K562 (cell line): ENCODE data around the gene MMEL1. TPM values are rescaled to one million over a fixed set of nuclear protein-coding genes. Genes with fewer than 3 reads are reported as not detected.

Experiments
- BRF1 ChIP-seq: IDR thresholded peaks from 3 replicates; pipeline ENCODE4 v1.6.1; 2011; ENCODE audit warnings: borderline replicate concordance, mild to moderate bottlenecking; ENCODE audit not compliant: insufficient read length; ENCODE audit errors: extremely low read depth
- ELF4 ChIP-seq: fragments of 450-650 bp; formaldehyde crosslinking; IDR thresholded peaks from 2 replicates; pipeline ENCODE4 v1.4.0; 2022; ENCODE audit warnings: missing genetic modification characterization
- MCM2 ChIP-seq: fragments of 450-650 bp; IDR thresholded peaks from 2 replicates; pipeline ENCODE4 v1.6.1; 2017; ENCODE audit warnings: low read depth, mild to moderate bottlenecking
- NFE2L1 ChIP-seq: fragments of 450-650 bp; IDR thresholded peaks from 2 replicates; pipeline ENCODE4 v1.6.1; 2016; ENCODE audit warnings: missing genetic modification characterization, low read depth, mild to moderate bottlenecking, missing compliant biosample characterization, moderate library complexity, borderline replicate concordance
- ZBTB5 ChIP-seq: fragments of 450-650 bp; IDR thresholded peaks from 2 replicates; pipeline ENCODE4 v1.6.1; 2017; ENCODE audit warnings: antibody characterized with exemption
- ZNF197 ChIP-seq: fragments of 200-800 bp; sonication (Bioruptor generic); IDR thresholded peaks from 2 replicates; pipeline ENCODE4 v1.6.1; 2016; ENCODE audit warnings: low read depth, missing genetic modification characterization, missing compliant biosample characterization
- ZNF77 ChIP-seq: fragments of 250-450 bp; sonication (Bioruptor Pico); IDR thresholded peaks from 2 replicates; pipeline ENCODE4 v1.5.0; 2020
- polyA plus RNA-seq, 8 experiments: library from polyadenylated mRNA; depleted of rRNA in 4 of 8; stranded (reverse) in 5 of 8; unstranded in 3 of 8; fragments of >200 nt; fragmentation: Nextera tagmentation in 2 of 8; fragmentation: Illumina TruSeq in 1 of 8; extraction: Ambion mirVana in 2 of 8; extraction: Trizol in 1 of 8; gene quantifications; 2 replicates each; pipeline versions ENCODE4 v1.2.1 to v1.2.3, GENCODE V29; 2011 to 2014; ENCODE audit warnings: inconsistent platforms in 1 of 8, missing spikeins in 1 of 8
- total RNA-seq, 7 experiments: library from RNA; depleted of rRNA in 6 of 7; stranded (reverse); fragments of >200 nt in 6 of 7; fragmentation: Illumina TruSeq in 2 of 7; extraction: Trizol in 2 of 7; gene quantifications; 2 replicates each; pipeline versions ENCODE4 v1.2.1 to v1.2.3, GENCODE V29; 2011 to 2021; ENCODE audit warnings: low replicate concordance in 1 of 7
- TF ChIP-seq, protein P1 (sequence below): sonication (generic); formaldehyde crosslinking; IDR thresholded peaks from 2 replicates; pipeline ENCODE4 v1.8.0; 2022; ENCODE audit warnings: mild to moderate bottlenecking, missing genetic modification reagents
- TF ChIP-seq, protein P2 (sequence below): IDR thresholded peaks from 3 replicates; pipeline ENCODE4 v1.6.1; 2011; ENCODE audit warnings: borderline replicate concordance, mild to moderate bottlenecking, moderate library complexity; ENCODE audit not compliant: insufficient read length; ENCODE audit errors: extremely low read depth
- TF ChIP-seq, protein P3 (sequence below), 2 experiments: IDR thresholded peaks; 2 replicates each; pipeline ENCODE4 v1.6.1; 2012; ENCODE audit warnings: improper control_type of control experiment in 2 of 2, low read depth in 2 of 2, low read length in 2 of 2, borderline replicate concordance in 1 of 2
- TF ChIP-seq, protein P4 (sequence below): IDR thresholded peaks from 2 replicates; pipeline ENCODE4 v1.6.1; 2012; ENCODE audit warnings: low read depth, low read length, improper control_type of control experiment, borderline replicate concordance
- TF ChIP-seq, protein P5 (sequence below): sonication (generic); formaldehyde crosslinking; IDR thresholded peaks from 2 replicates; pipeline ENCODE4 v1.8.1; 2022; ENCODE audit warnings: missing genetic modification reagents

Gene MMEL1
- total and polyA plus RNA-seq, 9 of the 15 experiments (the other 6 are each of a cell fraction or from before 2014, with no cell fraction given), result not detected

- TF ChIP-seq, protein P1, sequence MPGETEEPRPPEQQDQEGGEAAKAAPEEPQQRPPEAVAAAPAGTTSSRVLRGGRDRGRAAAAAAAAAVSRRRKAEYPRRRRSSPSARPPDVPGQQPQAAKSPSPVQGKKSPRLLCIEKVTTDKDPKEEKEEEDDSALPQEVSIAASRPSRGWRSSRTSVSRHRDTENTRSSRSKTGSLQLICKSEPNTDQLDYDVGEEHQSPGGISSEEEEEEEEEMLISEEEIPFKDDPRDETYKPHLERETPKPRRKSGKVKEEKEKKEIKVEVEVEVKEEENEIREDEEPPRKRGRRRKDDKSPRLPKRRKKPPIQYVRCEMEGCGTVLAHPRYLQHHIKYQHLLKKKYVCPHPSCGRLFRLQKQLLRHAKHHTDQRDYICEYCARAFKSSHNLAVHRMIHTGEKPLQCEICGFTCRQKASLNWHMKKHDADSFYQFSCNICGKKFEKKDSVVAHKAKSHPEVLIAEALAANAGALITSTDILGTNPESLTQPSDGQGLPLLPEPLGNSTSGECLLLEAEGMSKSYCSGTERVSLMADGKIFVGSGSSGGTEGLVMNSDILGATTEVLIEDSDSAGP, result no peak
- TF ChIP-seq, protein P2, sequence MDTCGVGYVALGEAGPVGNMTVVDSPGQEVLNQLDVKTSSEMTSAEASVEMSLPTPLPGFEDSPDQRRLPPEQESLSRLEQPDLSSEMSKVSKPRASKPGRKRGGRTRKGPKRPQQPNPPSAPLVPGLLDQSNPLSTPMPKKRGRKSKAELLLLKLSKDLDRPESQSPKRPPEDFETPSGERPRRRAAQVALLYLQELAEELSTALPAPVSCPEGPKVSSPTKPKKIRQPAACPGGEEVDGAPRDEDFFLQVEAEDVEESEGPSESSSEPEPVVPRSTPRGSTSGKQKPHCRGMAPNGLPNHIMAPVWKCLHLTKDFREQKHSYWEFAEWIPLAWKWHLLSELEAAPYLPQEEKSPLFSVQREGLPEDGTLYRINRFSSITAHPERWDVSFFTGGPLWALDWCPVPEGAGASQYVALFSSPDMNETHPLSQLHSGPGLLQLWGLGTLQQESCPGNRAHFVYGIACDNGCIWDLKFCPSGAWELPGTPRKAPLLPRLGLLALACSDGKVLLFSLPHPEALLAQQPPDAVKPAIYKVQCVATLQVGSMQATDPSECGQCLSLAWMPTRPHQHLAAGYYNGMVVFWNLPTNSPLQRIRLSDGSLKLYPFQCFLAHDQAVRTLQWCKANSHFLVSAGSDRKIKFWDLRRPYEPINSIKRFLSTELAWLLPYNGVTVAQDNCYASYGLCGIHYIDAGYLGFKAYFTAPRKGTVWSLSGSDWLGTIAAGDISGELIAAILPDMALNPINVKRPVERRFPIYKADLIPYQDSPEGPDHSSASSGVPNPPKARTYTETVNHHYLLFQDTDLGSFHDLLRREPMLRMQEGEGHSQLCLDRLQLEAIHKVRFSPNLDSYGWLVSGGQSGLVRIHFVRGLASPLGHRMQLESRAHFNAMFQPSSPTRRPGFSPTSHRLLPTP, result no peak
- TF ChIP-seq, protein P3, sequence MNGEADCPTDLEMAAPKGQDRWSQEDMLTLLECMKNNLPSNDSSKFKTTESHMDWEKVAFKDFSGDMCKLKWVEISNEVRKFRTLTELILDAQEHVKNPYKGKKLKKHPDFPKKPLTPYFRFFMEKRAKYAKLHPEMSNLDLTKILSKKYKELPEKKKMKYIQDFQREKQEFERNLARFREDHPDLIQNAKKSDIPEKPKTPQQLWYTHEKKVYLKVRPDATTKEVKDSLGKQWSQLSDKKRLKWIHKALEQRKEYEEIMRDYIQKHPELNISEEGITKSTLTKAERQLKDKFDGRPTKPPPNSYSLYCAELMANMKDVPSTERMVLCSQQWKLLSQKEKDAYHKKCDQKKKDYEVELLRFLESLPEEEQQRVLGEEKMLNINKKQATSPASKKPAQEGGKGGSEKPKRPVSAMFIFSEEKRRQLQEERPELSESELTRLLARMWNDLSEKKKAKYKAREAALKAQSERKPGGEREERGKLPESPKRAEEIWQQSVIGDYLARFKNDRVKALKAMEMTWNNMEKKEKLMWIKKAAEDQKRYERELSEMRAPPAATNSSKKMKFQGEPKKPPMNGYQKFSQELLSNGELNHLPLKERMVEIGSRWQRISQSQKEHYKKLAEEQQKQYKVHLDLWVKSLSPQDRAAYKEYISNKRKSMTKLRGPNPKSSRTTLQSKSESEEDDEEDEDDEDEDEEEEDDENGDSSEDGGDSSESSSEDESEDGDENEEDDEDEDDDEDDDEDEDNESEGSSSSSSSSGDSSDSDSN (IDR thresholded peaks at IDR 0.05; ENCODE audit: borderline replicate concordance in 1 of 2, low read depth in 2 of 2, low read length in 2 of 2), result no peak
- TF ChIP-seq NFE2L1 (tag) (no peak), ZNF197 (CRISPR knock-in tag) (no peak), BRF1 (no peak), MCM2 (no peak), ZBTB5 (no peak), ELF4 (CRISPR knock-in tag) (no peak), ZNF77 (CRISPR knock-in tag) (no peak)
- TF ChIP-seq, protein P4, sequence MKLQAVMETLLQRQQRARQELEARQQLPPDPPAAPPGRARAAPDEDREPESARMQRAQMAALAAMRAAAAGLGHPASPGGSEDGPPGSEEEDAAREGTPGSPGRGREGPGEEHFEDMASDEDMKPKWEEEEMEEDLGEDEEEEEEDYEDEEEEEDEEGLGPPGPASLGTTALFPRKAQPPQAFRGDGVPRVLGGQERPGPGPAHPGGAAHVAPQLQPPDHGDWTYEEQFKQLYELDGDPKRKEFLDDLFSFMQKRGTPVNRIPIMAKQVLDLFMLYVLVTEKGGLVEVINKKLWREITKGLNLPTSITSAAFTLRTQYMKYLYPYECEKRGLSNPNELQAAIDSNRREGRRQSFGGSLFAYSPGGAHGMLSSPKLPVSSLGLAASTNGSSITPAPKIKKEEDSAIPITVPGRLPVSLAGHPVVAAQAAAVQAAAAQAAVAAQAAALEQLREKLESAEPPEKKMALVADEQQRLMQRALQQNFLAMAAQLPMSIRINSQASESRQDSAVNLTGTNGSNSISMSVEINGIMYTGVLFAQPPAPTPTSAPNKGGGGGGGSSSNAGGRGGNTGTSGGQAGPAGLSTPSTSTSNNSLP, result no peak
- TF ChIP-seq, protein P5, sequence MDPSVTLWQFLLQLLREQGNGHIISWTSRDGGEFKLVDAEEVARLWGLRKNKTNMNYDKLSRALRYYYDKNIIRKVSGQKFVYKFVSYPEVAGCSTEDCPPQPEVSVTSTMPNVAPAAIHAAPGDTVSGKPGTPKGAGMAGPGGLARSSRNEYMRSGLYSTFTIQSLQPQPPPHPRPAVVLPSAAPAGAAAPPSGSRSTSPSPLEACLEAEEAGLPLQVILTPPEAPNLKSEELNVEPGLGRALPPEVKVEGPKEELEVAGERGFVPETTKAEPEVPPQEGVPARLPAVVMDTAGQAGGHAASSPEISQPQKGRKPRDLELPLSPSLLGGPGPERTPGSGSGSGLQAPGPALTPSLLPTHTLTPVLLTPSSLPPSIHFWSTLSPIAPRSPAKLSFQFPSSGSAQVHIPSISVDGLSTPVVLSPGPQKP (CRISPR knock-in tag), result no peak
These were observed 91.1 kb downstream of the MMEL1 start (continued) for GRCh38 chr1:2541619-2542245.
